DLD1 (cell line): ENCODE results near the gene PDE8A.
"Not testable (repeated sequence)": the region's sequence is repeated elsewhere in the genome, so short reads cannot be mapped to it uniquely, and the experiment has no call there.

ENCODE experiments used
- in situ Hi-C: cut with HindIII; loops from 2 replicates; pipeline ENCODE4 v1.10.0; 2017; ENCODE audit warnings: low sequenced_read_pairs

The PDE8A gene

DNA sequence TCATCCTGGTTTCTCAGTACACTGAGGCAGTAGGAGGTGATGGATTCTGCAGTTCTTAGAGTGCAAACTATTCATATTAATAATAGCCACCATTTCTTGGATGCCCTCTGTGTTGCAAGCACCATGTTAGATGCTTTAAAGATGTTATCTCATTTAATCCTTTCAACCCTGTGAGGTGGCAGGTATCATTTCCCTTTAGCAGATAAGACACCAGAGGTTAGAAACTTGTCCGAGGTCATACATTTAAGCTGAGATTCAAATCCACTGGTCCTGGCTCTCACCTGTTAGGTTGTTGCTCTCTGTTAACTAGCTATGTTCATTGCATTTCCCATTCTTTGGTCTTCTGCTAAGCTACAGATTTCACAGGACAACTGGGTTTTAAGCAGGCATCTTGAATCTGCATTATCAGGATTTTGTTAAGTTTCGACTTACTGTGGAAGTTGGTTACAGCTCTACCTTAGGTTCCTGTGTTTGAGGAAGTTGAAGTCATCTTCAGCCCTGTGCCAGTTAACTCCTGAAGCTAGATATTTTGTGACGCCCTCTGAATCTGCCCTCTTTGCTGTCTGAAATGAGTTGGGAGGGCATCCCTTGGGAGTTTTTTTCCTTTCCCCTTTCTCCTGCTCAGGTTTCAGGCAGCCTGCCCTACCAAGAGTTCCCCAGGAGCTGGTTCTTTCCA is 6.4 kb downstream of the PDE8A start:
- in situ Hi-C loops, result no loop called here

DNA sequence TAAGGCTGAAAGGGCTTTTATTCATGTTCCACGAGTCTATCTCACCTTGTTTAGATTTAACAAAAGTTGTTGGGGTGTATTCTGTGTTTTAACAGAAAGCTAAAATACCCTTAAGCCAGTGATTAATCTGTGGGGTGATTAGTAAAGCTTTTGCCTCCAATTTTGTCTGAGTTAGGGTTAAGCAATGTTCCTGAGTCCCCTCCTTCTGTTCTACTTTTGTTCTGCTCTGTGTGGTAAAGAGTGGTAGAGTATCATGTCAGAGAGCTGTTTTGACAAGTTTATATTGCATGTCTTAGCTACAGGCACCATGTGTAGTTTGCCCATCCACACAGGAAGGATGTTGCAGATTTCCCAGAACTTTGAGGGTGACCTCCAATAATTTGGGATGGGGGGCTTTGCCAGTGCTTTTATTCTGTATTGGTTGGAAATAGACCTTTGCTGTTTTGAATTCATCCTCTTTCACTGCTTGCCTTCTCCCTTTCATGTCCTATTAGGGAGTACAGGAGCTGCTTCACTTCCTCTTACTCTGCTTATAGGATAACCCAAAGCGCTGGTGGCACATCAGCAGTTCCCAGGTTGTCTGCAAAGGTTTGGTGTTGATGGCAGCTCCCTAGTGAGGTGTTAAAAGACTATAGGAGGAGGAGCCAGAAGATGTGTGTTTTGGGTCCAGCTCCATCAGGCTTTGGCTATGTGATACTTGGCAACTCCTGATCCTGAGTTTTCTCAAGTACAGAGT is 7.4 kb downstream of the PDE8A start:
- in situ Hi-C loops, result no loop called here

- in situ Hi-C loops, result no loop called here
Measured at GRCh38 chr15:84990507-84990906, 8.9 kb downstream of the PDE8A start.

DNA sequence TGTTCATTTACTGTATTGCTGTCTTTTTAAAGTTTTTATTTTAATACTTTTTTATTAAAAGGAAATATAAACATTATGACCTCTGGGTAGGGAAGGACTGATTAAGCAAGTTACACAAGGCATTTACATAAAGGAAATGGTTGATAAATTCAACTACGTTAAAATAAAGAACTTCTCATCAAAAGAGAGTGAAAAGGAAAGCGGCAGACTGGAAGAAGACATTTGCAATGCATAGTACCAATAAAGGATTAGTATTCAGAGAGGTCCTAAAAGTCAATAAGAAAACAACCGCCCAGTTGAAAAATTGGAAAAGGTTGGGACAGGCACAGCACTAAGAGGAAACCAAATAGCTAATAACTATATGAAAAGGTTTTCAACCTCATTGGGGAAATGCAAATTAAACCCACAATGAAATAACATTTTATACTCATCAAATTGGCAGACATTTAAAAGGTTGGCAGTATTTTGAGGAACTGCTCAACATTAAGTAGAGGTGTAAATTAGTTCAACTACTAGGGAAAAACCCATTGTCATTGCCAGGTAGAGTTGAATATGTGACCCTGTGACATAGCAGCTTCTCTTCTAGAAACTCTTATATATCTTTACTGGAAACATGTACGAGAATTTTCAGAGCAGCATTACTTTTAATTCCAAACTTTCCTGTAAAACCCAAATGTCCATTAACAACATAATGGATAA is 9.5 kb downstream of the PDE8A start:
- in situ Hi-C loops, result no loop called here

DNA sequence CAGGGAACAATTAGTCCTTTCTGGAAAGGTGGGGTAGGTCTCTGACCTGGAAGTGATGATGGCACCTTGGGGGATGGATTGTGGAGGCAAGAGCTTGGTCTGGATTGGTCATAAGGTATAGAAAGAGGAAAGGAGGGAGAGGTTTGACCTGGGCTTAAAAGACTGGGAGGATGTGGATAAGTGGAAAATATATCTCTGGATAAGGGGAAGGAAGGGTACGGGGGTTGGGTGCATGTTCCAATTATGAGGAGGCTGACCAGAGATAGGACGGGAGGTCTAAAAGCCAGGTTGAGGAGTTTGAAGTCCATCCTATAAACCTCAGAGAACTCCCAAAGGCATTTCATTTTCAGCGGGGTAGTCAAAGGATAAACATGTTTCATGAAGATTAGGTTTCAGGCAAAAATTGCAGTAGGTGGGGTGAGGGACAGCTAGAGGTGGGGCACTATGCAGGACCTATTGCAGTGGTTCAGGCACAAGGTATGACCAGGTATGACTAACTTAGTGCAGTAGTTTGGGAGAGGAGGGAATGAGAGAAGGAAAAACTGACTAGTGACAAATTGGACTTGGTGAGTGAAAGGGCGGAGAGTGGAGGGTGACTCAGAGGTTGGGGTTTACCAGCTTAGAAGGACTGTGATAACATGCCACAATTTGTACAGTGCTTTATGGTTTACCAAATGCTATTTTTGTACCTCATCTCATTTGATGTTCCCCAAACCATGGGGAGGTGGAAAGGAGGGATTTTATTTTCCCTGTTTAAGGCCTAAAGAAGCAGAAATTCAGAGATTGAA is 10.7 kb downstream of the PDE8A start:
- in situ Hi-C loops, result no loop called here

GRCh38 chr15:84996055-84996454 is 14.4 kb downstream of the PDE8A start:
- in situ Hi-C loops, result no loop called here

GRCh38 chr15:84996714-84997113 is 15.1 kb downstream of the PDE8A start:
- in situ Hi-C loops, result not testable (repeated sequence)

GRCh38 chr15:84997214-84997613 is 15.6 kb downstream of the PDE8A start:
- in situ Hi-C loops, result not testable (repeated sequence)

DNA sequence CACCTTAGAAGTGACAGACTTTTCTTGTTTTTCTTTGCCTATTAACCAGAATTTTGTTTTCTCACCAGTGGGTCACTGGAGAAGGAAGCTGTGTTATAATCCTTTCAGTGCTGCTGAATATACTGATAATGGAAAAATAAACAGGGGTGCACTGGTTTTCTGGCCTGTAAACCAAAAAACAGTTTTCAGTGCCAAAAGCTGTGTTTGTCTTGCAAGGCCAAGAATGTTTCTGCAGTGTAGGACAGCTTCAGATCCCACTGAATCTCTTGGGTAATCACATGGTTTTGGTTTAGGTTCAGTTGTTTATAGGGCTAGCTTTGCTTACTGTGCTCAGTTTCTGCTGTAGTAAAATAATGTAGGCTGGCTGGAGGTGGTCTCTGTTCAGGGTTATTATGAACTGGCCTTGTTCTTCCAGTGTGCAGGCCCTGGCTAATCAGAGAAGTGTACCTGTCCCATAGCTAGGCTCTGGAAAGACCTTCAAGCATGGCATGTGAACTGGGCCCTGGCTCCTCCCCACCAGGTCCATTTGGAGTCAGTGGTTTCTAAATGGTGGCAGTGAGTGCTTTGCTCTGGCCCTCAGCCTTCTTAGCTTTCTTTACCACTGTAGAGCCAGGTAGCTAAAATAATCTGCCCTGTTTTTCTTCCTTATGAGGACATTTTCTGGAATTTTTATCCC is 18.7 kb downstream of the PDE8A start:
- in situ Hi-C loops, result no loop called here

GRCh38 chr15:85000937-85001336 is 19.3 kb downstream of the PDE8A start:
- in situ Hi-C loops, result no loop called here

GRCh38 chr15:85002517-85002916 is 20.9 kb downstream of the PDE8A start:
- in situ Hi-C loops, result no loop called here

- in situ Hi-C loops, result no loop called here
Measured at GRCh38 chr15:85003593-85004312, 22.1 kb downstream of the PDE8A start.

GRCh38 chr15:85004550-85004949 is 22.9 kb downstream of the PDE8A start:
- in situ Hi-C loops, result no loop called here

- in situ Hi-C loops, result no loop called here
Measured at GRCh38 chr15:85005319-85005718, 23.7 kb downstream of the PDE8A start.

DNA sequence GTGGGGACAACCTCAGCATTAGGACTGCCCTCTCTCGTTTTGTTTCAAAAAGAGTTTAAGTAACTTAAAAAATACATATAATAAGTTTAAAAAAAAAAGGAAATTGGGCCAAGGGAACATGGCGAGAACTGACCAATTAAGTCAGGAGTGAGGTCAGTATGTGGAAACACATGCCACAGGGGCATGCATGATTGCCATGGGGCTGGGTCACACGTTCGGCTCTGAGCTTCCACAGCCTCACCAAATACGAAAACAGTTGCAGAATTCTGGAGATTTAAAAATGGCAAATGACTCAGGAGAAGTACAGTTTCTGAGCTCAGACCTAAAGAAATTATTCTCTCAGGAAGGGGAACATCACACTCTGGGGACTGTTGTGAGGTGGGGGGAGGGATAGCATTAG is 24.1 kb downstream of the PDE8A start:
- in situ Hi-C loops, result no loop called here

DNA sequence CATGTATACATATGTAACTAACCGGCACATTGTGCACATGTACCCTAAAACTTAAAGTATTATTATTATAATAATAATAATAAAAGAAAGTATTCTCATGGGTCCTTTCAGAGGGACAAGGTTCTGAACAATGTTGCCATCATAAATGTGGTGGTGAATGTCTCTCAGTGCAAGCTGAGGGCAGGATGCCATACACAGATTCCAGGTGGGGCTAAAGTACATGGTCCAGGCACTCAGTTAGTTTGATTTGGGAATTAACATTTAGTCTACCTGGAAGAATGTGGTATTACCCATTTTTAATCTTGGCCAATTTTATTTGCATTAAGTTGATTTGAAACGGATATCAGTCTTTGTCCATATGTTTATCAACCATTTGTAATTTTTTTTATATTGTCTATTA is 24.5 kb downstream of the PDE8A start:
- in situ Hi-C loops, result no loop called here

- in situ Hi-C loops, result no loop called here
Measured at GRCh38 chr15:85006655-85007054, 25.0 kb downstream of the PDE8A start.

DNA sequence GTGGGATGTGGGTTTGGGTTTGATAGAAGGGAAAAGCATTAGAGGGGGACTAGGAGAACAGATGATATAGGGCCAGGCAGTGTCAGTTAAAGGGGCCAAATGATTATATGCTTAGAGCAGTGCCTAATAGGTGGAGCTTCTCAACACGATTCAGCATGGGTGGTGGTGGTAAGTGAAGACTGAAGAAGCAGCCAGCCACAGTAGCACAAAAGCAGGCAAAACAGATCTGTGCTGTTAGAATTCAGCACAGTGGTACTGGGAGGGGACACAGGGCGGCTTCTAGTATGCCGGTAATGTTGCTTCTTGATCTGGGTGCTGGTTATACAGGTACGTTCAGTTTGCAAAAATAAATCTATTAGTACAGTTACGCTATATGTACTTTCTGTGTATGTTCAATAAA is 25.5 kb downstream of the PDE8A start:
- in situ Hi-C loops, result no loop called here

GRCh38 chr15:85007741-85008397 is 26.2 kb downstream of the PDE8A start:
- in situ Hi-C loops, result no loop called here
